Naive thymus-derived CD4-positive, alpha-beta T cell (primary cell): ENCODE results near the gene WASHC2A. TPM values are rescaled to one million over a fixed set of nuclear protein-coding genes. Genes with fewer than 3 reads are reported as not detected.
A peak's percentile ranks its signal among the peaks of the same experiment; 100 is the strongest.
"Not testable (repeated sequence)": the region's sequence is repeated elsewhere in the genome, so short reads cannot be mapped to it uniquely, and the experiment has no call there.

ENCODE experiments used
- ATAC-seq: fragments of 150-1000 bp; cut with Tn5 transposase; 2 replicates; pipeline ENCODE4 v1.10.0; 2021; ENCODE audit warnings: mild to moderate bottlenecking, moderate library complexity
- CTCF ChIA-PET: fragments of 350-600 bp; sonication (Branson Sonifier 250); formaldehyde crosslinking; loops from one replicate; lab custom pipeline; 2021; ENCODE audit warnings: antibody characterized with exemption; lab: Charles Lee
- POLR2A ChIA-PET: fragments of 350-600 bp; sonication (Branson Sonifier 250); formaldehyde crosslinking; loops from one replicate; lab custom pipeline; 2021; ENCODE audit warnings: antibody characterized with exemption, inconsistent platforms; lab: Charles Lee
- DNase-seq, 9 donors: peaks; one replicate each; pipeline versions ENCODE4 v3.0.0 to v3.0.0-alpha.2; 2020 to 2022; ENCODE audit warnings: mixed read lengths in 1 of 9
- H3K27ac ChIP-seq: one replicate; pipeline ENCODE4 v1.7.0; 2013; ENCODE audit warnings: mild to moderate bottlenecking, low read depth, low read length, moderate library complexity
- H3K27me3 ChIP-seq, 2 donors: one replicate each; pipeline ENCODE4 v1.7.0; 2013; ENCODE audit warnings: low read length in 2 of 2, mild to moderate bottlenecking in 2 of 2, moderate library complexity in 2 of 2; ENCODE audit not compliant: control insufficient read depth in 2 of 2, insufficient read depth in 2 of 2
- H3K36me3 ChIP-seq, 3 experiments: 1 replicate in 2 of 3; 2 replicates in 1 of 3; pipeline ENCODE4 v1.7.0; 2013; ENCODE audit warnings: low read length in 3 of 3, mild to moderate bottlenecking in 3 of 3, moderate library complexity in 1 of 3; ENCODE audit not compliant: insufficient read depth in 3 of 3, control insufficient read depth in 2 of 3
- H3K4me1 ChIP-seq, 2 donors: one replicate each; pipeline ENCODE4 v1.7.0; 2013; ENCODE audit warnings: low read length in 2 of 2, mild to moderate bottlenecking in 2 of 2, moderate library complexity in 1 of 2; ENCODE audit not compliant: control insufficient read depth in 2 of 2, insufficient read depth in 2 of 2
- H3K4me3 ChIP-seq: 2 replicates; pipeline ENCODE4 v1.7.0; 2013; ENCODE audit warnings: mild to moderate bottlenecking, low read length
- H3K9me3 ChIP-seq, 3 experiments: 1 replicate in 2 of 3; 2 replicates in 1 of 3; pipeline ENCODE4 v1.7.0; 2013; ENCODE audit warnings: low read length in 3 of 3; ENCODE audit not compliant: control insufficient read depth in 2 of 3
- H3K27ac Mint-ChIP-seq, 9 donors: one replicate each; pipeline ENCODE4 v1.8.0; 2020 to 2022; ENCODE audit warnings: mixed read lengths in 9 of 9, mild to moderate bottlenecking in 8 of 9, moderate library complexity in 5 of 9, inconsistent platforms in 2 of 9
- H3K27me3 Mint-ChIP-seq, 5 donors: one replicate each; pipeline ENCODE4 v1.8.0; 2021 to 2022; ENCODE audit warnings: mixed read lengths in 5 of 5, mild to moderate bottlenecking in 1 of 5
- H3K36me3 Mint-ChIP-seq, 5 donors: one replicate each; pipeline ENCODE4 v1.8.0; 2020 to 2022; ENCODE audit warnings: mixed read lengths in 5 of 5, mild to moderate bottlenecking in 3 of 5, inconsistent platforms in 1 of 5
- H3K4me1 Mint-ChIP-seq, 7 donors: one replicate each; pipeline ENCODE4 v1.8.0; 2020 to 2022; ENCODE audit warnings: mixed read lengths in 7 of 7, mild to moderate bottlenecking in 3 of 7, inconsistent platforms in 1 of 7
- H3K4me3 Mint-ChIP-seq, 10 donors: one replicate each; pipeline ENCODE4 v1.8.0; 2020 to 2022; ENCODE audit warnings: mild to moderate bottlenecking in 10 of 10, mixed read lengths in 10 of 10, moderate library complexity in 6 of 10, inconsistent platforms in 2 of 10
- H3K9me3 Mint-ChIP-seq, 11 donors: one replicate each; pipeline ENCODE4 v1.8.0; 2020 to 2022; ENCODE audit warnings: mixed read lengths in 11 of 11, mild to moderate bottlenecking in 4 of 11, inconsistent platforms in 1 of 11, moderate library complexity in 1 of 11
- intact Hi-C, 2 donors: fragments of 100-400 bp; cut with micrococcal nuclease; formaldehyde crosslinking; loops; one replicate each; pipeline ENCODE4 v1.15.1; 2023
- polyA plus RNA-seq, 2 donors: library from polyadenylated mRNA; unstranded; fragments of 300-500 nt; fragmentation: Illumina TruSeq; gene quantifications; one replicate each; pipeline ENCODE4 v1.2.3, GENCODE V29; 2021
- total RNA-seq, 6 experiments: library from RNA in 5 of 6; stranded (reverse) in 5 of 6; gene quantifications; 1 replicate in 5 of 6; 2 replicates in 1 of 6; pipeline ENCODE4 v1.2.3 and lab custom pipeline; 2021 to 2026

Gene WASHC2A
- total and polyA plus RNA-seq, 7 experiments from 2014 or later = 21.0 to 74.5 (median 52.7) TPM

DNA sequence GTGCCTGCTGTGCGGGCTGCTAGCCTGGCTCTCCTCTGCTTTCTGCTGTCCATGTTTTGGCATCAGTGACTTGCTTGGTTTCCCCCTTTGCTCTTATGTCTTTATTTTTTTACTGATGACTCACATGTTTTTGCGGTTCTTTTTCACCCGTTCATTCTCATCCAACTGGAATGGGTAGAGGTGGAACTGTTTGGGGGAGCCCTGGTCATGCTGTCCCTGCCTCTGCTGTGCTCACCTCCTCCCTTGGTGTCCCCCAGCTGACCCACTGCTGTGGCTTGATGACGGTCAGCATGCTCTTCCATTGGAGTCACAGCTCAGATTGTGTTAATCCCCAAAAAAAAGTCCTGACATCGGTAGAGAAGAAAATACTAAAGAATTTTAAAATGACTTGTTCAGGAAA, 26.9 kb downstream of the WASHC2A start:
- H3K36me3 Mint-ChIP-seq, H3K27ac ChIP-seq, H3K27me3 ChIP-seq, H3K9me3 Mint-ChIP-seq, H3K36me3 ChIP-seq, DNase-seq, CTCF ChIA-PET, H3K27ac Mint-ChIP-seq, H3K4me1 Mint-ChIP-seq, ATAC-seq, H3K9me3 ChIP-seq, H3K27me3 Mint-ChIP-seq, H3K4me3 Mint-ChIP-seq, H3K4me1 ChIP-seq, intact Hi-C loops, POLR2A ChIA-PET, H3K4me3 ChIP-seq: not testable (repeated sequence)

GRCh38 chr10:50095402-50095801, 27.6 kb downstream of the WASHC2A start:
- DNase-seq, H3K27me3 ChIP-seq, POLR2A ChIA-PET, CTCF ChIA-PET, H3K9me3 ChIP-seq, H3K36me3 Mint-ChIP-seq, H3K27ac Mint-ChIP-seq, ATAC-seq, H3K27me3 Mint-ChIP-seq, intact Hi-C loops, H3K27ac ChIP-seq, H3K4me3 Mint-ChIP-seq, H3K9me3 Mint-ChIP-seq, H3K4me1 Mint-ChIP-seq, H3K4me1 ChIP-seq, H3K36me3 ChIP-seq, H3K4me3 ChIP-seq: not testable (repeated sequence)

- DNase-seq, CTCF ChIA-PET, ATAC-seq, H3K27me3 Mint-ChIP-seq, H3K27ac Mint-ChIP-seq, H3K27ac ChIP-seq, POLR2A ChIA-PET, H3K9me3 ChIP-seq, H3K9me3 Mint-ChIP-seq, H3K4me1 ChIP-seq, H3K4me1 Mint-ChIP-seq, H3K27me3 ChIP-seq, H3K4me3 Mint-ChIP-seq, H3K4me3 ChIP-seq, intact Hi-C loops: not testable (repeated sequence)
- H3K36me3 ChIP-seq = peaks cover 0 to 12% (median 0%) of the 10 kb centered on the region in 3 experiments
- peaks cover 0 to 14% (median 7%) of the 10 kb centered on the region in 5 donors for H3K36me3 Mint-ChIP-seq
Measured at GRCh38 chr10:50096722-50097121, 29.0 kb downstream of the WASHC2A start.

GRCh38 chr10:50098645-50099044, 30.9 kb downstream of the WASHC2A start:
- peaks cover 0 to 14% (median 7%) of the 10 kb centered on the region in 5 donors for H3K36me3 Mint-ChIP-seq
- H3K4me1 ChIP-seq, H3K9me3 ChIP-seq, DNase-seq, H3K4me1 Mint-ChIP-seq, H3K4me3 ChIP-seq, intact Hi-C loops, H3K9me3 Mint-ChIP-seq, H3K27ac ChIP-seq, ATAC-seq, H3K27ac Mint-ChIP-seq, H3K27me3 ChIP-seq, H3K4me3 Mint-ChIP-seq, H3K27me3 Mint-ChIP-seq, CTCF ChIA-PET, POLR2A ChIA-PET: not testable (repeated sequence)
- peaks cover 0 to 17% (median 0%) of the 10 kb centered on the region in 3 experiments for H3K36me3 ChIP-seq

GRCh38 chr10:50101139-50101582, 33.4 kb downstream of the WASHC2A start:
- intact Hi-C loops, H3K4me1 Mint-ChIP-seq, POLR2A ChIA-PET, H3K9me3 ChIP-seq, H3K4me1 ChIP-seq, H3K27me3 ChIP-seq, H3K4me3 Mint-ChIP-seq, H3K27ac ChIP-seq, H3K27ac Mint-ChIP-seq, H3K9me3 Mint-ChIP-seq, CTCF ChIA-PET, H3K4me3 ChIP-seq, DNase-seq, H3K27me3 Mint-ChIP-seq: not testable (repeated sequence)
- peaks cover 0 to 14% (median 0%) of the 10 kb centered on the region in 3 experiments for H3K36me3 ChIP-seq
- ATAC-seq = peak; percentile 45
- peaks cover 0 to 19% (median 7%) of the 10 kb centered on the region in 5 donors for H3K36me3 Mint-ChIP-seq

DNA sequence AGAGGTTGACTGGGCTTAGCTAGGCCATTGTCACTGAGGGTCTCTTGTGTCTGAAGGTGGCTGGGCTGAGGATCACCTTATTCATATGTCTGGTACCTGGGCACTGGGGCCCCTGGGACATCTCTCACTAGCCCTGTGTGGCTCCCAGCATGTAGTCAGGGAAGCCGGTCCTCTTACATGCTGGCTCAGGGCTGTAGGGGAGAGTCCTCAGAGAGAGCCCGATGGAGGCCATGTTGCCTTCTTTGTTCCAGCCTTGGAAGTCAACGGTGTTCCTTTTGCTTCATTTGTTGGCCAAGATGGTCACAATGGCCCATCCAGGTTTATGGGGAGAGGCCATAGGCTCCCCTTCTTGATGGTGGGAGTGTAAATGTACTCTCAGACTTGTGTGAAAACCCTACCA, 34.0 kb downstream of the WASHC2A start:
- H3K4me1 Mint-ChIP-seq, CTCF ChIA-PET, DNase-seq, H3K4me3 Mint-ChIP-seq, intact Hi-C loops, POLR2A ChIA-PET, H3K9me3 ChIP-seq, H3K27me3 Mint-ChIP-seq, H3K4me3 ChIP-seq, H3K4me1 ChIP-seq, ATAC-seq, H3K27ac ChIP-seq, H3K9me3 Mint-ChIP-seq, H3K27me3 ChIP-seq, H3K27ac Mint-ChIP-seq: not testable (repeated sequence)
- H3K36me3 Mint-ChIP-seq = peaks cover 0 to 19% (median 7%) of the 10 kb centered on the region in 5 donors
- H3K36me3 ChIP-seq = peaks cover 0 to 14% (median 0%) of the 10 kb centered on the region in 3 experiments

DNA sequence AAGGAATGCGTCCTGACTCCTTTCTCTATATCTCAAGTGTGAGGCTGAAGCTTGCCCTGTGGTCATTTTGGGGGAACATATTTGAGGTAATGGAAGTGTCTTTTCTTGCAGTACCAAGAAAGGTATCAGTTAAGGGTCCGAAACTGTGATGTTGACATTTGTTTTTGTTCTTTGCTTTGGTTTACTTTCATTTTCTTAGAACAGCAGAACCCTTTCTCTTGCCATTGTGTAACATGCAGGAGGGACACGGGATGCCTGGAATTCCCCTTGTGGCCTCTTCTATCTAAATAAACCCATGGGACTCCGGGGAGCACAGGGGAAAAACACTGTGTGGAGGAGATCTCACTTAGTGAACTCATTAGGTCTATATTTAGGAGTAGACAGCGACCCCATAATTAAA, 34.5 kb downstream of the WASHC2A start:
- H3K9me3 Mint-ChIP-seq, CTCF ChIA-PET, H3K27ac ChIP-seq, ATAC-seq, POLR2A ChIA-PET, H3K4me3 ChIP-seq, DNase-seq, H3K4me1 Mint-ChIP-seq, H3K27me3 ChIP-seq, H3K9me3 ChIP-seq, H3K4me3 Mint-ChIP-seq, H3K4me1 ChIP-seq, intact Hi-C loops, H3K27me3 Mint-ChIP-seq, H3K27ac Mint-ChIP-seq: not testable (repeated sequence)
- peaks cover 0 to 21% (median 7%) of the 10 kb centered on the region in 5 donors for H3K36me3 Mint-ChIP-seq
- peaks cover 0 to 14% (median 0%) of the 10 kb centered on the region in 3 experiments for H3K36me3 ChIP-seq
